Thyroid gland (tissue), 4 donors: ENCODE measurements around the gene POMGNT1.
"Not testable (repeated sequence)": the region's sequence is repeated elsewhere in the genome, so short reads cannot be mapped to it uniquely, and the experiment has no call there.

Experiments used
- CTCF ChIP-seq, 6 experiments: fragments of 200-600 bp in 3 of 6; fragments of 450-650 bp in 3 of 6; sonication (generic) in 3 of 6; IDR thresholded peaks; one replicate each; pipeline ENCODE4 v1.5.1; 2016 to 2019; ENCODE audit warnings: antibody characterized with exemption in 6 of 6, mild to moderate bottlenecking in 2 of 6, inconsistent platforms in 1 of 6, moderate library complexity in 1 of 6
- POLR2A ChIP-seq, 2 donors: fragments of 450-650 bp; IDR thresholded peaks; one replicate each; pipeline ENCODE4 v1.6.1; 2017; ENCODE audit warnings: antibody characterized with exemption in 2 of 2, mild to moderate bottlenecking in 2 of 2, moderate library complexity in 1 of 2

- TF ChIP-seq CTCF, POLR2A (IDR thresholded peaks at IDR 0.05): not testable (repeated sequence)
Measured at GRCh38 chr1:46241733-46242132, 43.5 kb upstream of the POMGNT1 start.
